Gastroesophageal sphincter (tissue), 3 donors: ENCODE data around the gene PATL1.

Experiments
- CTCF ChIP-seq, 4 experiments: fragments of 200-600 bp in 2 of 4; fragments of 450-650 bp in 2 of 4; sonication (generic) in 1 of 4; IDR thresholded peaks; one replicate each; pipeline ENCODE4 v1.5.1; 2017 to 2019; ENCODE audit warnings: antibody characterized with exemption in 4 of 4, mild to moderate bottlenecking in 2 of 4, moderate library complexity in 2 of 4
- POLR2AphosphoS5 ChIP-seq: sonication (generic); formaldehyde crosslinking; IDR thresholded peaks from one replicate; pipeline ENCODE4 v1.6.1; 2017; ENCODE audit warnings: antibody characterized with exemption

- TF ChIP-seq CTCF (IDR thresholded peaks at IDR 0.05) (no peak), POLR2AphosphoS5 (no peak)
Measured at GRCh38 chr11:59598961-59599360, 69.9 kb downstream of the PATL1 start.
